NCI-H146 treated with DMSO at 0.1 percent for 48 hours (cell line): Measurements from ENCODE around the gene PKD2L1.
A peak's percentile ranks its signal among the peaks of the same experiment; 100 is the strongest.
"Not testable (repeated sequence)": the region's sequence is repeated elsewhere in the genome, so short reads cannot be mapped to it uniquely, and the experiment has no call there.

Source experiments
- DNase-seq: peaks from one replicate; lab custom pipeline; 2025; ENCODE audit not compliant: unreplicated experiment; lab: John Stamatoyannopoulos, UW

PKD2L1 gene

GRCh38 chr10:100334762-100335161 lies 4.7 kb upstream of the PKD2L1 start:
- DNase-seq: no peak

GRCh38 chr10:100333661-100334440 lies 3.8 kb upstream of the PKD2L1 start:
- no peak for DNase-seq

- DNase-seq: no peak
These were observed 3.1 kb upstream of the PKD2L1 start for GRCh38 chr10:100333106-100333505.

- no peak for DNase-seq
These were observed 1.8 kb downstream of the PKD2L1 start for GRCh38 chr10:100328198-100328597.

- no peak for DNase-seq
These were observed 2.4 kb downstream of the PKD2L1 start for GRCh38 chr10:100327718-100328009.

- DNase-seq: peak; percentile 93
These were observed 2.9 kb downstream of the PKD2L1 start for GRCh38 chr10:100327007-100327717.

- DNase-seq: no peak
These were observed 4.9 kb downstream of the PKD2L1 start for GRCh38 chr10:100325158-100325557.

GRCh38 chr10:100319707-100320402 lies 10.2 kb downstream of the PKD2L1 start:
- DNase-seq: peak; percentile 98

GRCh38 chr10:100318207-100318606 lies 11.8 kb downstream of the PKD2L1 start:
- no peak for DNase-seq

GRCh38 chr10:100315615-100316014 lies 14.4 kb downstream of the PKD2L1 start:
- DNase-seq: no peak

- DNase-seq: no peak
These were observed 18.7 kb downstream of the PKD2L1 start for GRCh38 chr10:100311298-100311697.

- DNase-seq: no peak
These were observed 22.3 kb downstream of the PKD2L1 start for GRCh38 chr10:100307684-100308083.

- DNase-seq: no peak
These were observed 23.2 kb downstream of the PKD2L1 start for GRCh38 chr10:100306861-100307260.

- DNase-seq: no peak
These were observed 25.6 kb downstream of the PKD2L1 start for GRCh38 chr10:100304414-100304813.

GRCh38 chr10:100303724-100304319 lies 26.2 kb downstream of the PKD2L1 start:
- peak; percentile 19 for DNase-seq

- not testable (repeated sequence) for DNase-seq
These were observed 28.9 kb downstream of the PKD2L1 start for GRCh38 chr10:100301123-100301522.

- no peak for DNase-seq
These were observed 32.8 kb downstream of the PKD2L1 start for GRCh38 chr10:100297242-100297641.

- DNase-seq: no peak
These were observed 37.0 kb downstream of the PKD2L1 start for GRCh38 chr10:100293066-100293465.

GRCh38 chr10:100292300-100292699 lies 37.7 kb downstream of the PKD2L1 start:
- not testable (repeated sequence) for DNase-seq

GRCh38 chr10:100291356-100291755 lies 38.7 kb downstream of the PKD2L1 start:
- DNase-seq: no peak

- no peak for DNase-seq
These were observed 40.4 kb downstream of the PKD2L1 start for GRCh38 chr10:100289641-100290040.

GRCh38 chr10:100288196-100288595 lies 41.8 kb downstream of the PKD2L1 start:
- no peak for DNase-seq
